LoVo (cell line): Measurements from ENCODE around the gene PACSIN2.
"Not testable (repeated sequence)": the region's sequence is repeated elsewhere in the genome, so short reads cannot be mapped to it uniquely, and the experiment has no call there.

ENCODE experiments used
- DNase-seq: peaks from one replicate; pipeline ENCODE4 v3.0.0-alpha.2; 2016; ENCODE audit warnings: low spot score

Gene PACSIN2

GRCh38 chr22:42926104-42926503, 88.8 kb downstream of the PACSIN2 start:
- no peak for DNase-seq

GRCh38 chr22:42925598-42925997, 89.4 kb downstream of the PACSIN2 start:
- DNase-seq, result no peak

- not testable (repeated sequence) for DNase-seq
Measured at GRCh38 chr22:42925031-42925430, 89.9 kb downstream of the PACSIN2 start.

- DNase-seq, result no peak
Measured at GRCh38 chr22:42924436-42924835, 90.5 kb downstream of the PACSIN2 start.

GRCh38 chr22:42922374-42923191, 92.4 kb downstream of the PACSIN2 start:
- DNase-seq, result no peak

- DNase-seq, result no peak
Measured at GRCh38 chr22:42920101-42920820, 94.7 kb downstream of the PACSIN2 start.

- peak; percentile 39 for DNase-seq
Measured at GRCh38 chr22:42919199-42919598, 95.8 kb downstream of the PACSIN2 start.

- no peak for DNase-seq
Measured at GRCh38 chr22:42918500-42918899, 96.4 kb downstream of the PACSIN2 start.

GRCh38 chr22:42917358-42917757, 97.6 kb downstream of the PACSIN2 start:
- not testable (repeated sequence) for DNase-seq

- DNase-seq, result no peak
Measured at GRCh38 chr22:42915980-42916765, 98.8 kb downstream of the PACSIN2 start.

GRCh38 chr22:42914511-42915076, 100.4 kb downstream of the PACSIN2 start:
- no peak for DNase-seq

GRCh38 chr22:42913874-42914510, 101.0 kb downstream of the PACSIN2 start:
- DNase-seq, result no peak

- DNase-seq, result no peak
Measured at GRCh38 chr22:42912059-42912458, 102.9 kb downstream of the PACSIN2 start.

- DNase-seq, result no peak
Measured at GRCh38 chr22:42910221-42910942, 104.6 kb downstream of the PACSIN2 start.

GRCh38 chr22:42909363-42910058, 105.4 kb downstream of the PACSIN2 start:
- DNase-seq, result no peak

- no peak for DNase-seq
Measured at GRCh38 chr22:42908374-42908746, 106.6 kb downstream of the PACSIN2 start.

- DNase-seq, result no peak
Measured at GRCh38 chr22:42907404-42908373, 107.3 kb downstream of the PACSIN2 start.

- DNase-seq, result no peak
Measured at GRCh38 chr22:42906605-42907348, 108.2 kb downstream of the PACSIN2 start.
